ENCODE results near the gene TMC8. TPM values are rescaled to one million over a fixed set of nuclear protein-coding genes. Genes with fewer than 3 reads are reported as not detected.

TMC8 gene
- total and polyA plus RNA-seq, 2 experiments from 2014 or later, result 1.2 to 1.3 TPM

DNA sequence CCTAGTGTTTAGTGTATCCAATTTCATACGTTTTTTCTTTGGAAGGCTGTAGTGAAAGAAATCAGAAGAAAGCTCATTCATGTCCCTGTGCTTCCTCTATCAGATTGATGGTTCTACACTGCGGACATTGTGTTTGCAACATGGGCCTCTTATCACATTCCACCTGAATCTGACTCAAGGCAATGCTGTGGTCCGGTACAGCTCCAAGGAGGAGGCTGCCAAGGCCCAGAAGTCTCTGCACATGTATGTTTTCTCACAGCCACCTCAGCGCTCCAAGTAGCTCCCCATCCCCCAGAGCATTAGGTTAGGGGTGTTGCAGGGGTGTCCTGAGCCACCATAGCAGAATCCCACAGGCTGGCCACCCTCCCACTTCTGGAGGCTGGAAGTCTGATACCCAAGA, 27.3 kb upstream of the TMC8 start (continued):
- TF ChIP-seq, protein P1, sequence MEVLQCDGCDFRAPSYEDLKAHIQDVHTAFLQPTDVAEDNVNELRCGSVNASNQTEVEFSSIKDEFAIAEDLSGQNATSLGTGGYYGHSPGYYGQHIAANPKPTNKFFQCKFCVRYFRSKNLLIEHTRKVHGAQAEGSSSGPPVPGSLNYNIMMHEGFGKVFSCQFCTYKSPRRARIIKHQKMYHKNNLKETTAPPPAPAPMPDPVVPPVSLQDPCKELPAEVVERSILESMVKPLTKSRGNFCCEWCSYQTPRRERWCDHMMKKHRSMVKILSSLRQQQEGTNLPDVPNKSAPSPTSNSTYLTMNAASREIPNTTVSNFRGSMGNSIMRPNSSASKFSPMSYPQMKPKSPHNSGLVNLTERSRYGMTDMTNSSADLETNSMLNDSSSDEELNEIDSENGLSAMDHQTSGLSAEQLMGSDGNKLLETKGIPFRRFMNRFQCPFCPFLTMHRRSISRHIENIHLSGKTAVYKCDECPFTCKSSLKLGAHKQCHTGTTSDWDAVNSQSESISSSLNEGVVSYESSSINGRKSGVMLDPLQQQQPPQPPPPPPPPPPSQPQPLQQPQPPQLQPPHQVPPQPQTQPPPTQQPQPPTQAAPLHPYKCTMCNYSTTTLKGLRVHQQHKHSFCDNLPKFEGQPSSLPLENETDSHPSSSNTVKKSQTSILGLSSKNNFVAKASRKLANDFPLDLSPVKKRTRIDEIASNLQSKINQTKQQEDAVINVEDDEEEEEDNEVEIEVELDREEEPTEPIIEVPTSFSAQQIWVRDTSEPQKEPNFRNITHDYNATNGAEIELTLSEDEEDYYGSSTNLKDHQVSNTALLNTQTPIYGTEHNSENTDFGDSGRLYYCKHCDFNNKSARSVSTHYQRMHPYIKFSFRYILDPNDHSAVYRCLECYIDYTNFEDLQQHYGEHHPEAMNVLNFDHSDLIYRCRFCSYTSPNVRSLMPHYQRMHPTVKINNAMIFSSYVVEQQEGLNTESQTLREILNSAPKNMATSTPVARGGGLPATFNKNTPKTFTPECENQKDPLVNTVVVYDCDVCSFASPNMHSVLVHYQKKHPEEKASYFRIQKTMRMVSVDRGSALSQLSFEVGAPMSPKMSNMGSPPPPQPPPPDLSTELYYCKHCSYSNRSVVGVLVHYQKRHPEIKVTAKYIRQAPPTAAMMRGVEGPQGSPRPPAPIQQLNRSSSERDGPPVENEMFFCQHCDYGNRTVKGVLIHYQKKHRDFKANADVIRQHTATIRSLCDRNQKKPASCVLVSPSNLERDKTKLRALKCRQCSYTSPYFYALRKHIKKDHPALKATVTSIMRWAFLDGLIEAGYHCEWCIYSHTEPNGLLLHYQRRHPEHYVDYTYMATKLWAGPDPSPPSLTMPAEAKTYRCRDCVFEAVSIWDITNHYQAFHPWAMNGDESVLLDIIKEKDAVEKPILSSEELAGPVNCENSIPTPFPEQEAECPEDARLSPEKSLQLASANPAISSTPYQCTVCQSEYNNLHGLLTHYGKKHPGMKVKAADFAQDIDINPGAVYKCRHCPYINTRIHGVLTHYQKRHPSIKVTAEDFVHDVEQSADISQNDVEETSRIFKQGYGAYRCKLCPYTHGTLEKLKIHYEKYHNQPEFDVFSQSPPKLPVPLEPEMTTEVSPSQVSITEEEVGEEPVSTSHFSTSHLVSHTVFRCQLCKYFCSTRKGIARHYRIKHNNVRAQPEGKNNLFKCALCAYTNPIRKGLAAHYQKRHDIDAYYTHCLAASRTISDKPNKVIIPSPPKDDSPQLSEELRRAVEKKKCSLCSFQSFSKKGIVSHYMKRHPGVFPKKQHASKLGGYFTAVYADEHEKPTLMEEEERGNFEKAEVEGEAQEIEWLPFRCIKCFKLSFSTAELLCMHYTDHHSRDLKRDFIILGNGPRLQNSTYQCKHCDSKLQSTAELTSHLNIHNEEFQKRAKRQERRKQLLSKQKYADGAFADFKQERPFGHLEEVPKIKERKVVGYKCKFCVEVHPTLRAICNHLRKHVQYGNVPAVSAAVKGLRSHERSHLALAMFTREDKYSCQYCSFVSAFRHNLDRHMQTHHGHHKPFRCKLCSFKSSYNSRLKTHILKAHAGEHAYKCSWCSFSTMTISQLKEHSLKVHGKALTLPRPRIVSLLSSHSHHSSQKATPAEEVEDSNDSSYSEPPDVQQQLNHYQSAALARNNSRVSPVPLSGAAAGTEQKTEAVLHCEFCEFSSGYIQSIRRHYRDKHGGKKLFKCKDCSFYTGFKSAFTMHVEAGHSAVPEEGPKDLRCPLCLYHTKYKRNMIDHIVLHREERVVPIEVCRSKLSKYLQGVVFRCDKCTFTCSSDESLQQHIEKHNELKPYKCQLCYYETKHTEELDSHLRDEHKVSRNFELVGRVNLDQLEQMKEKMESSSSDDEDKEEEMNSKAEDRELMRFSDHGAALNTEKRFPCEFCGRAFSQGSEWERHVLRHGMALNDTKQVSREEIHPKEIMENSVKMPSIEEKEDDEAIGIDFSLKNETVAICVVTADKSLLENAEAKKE (CRISPR knock-in tag; IDR thresholded peaks at IDR 0.05), result no peak
- TF ChIP-seq, protein P2, sequence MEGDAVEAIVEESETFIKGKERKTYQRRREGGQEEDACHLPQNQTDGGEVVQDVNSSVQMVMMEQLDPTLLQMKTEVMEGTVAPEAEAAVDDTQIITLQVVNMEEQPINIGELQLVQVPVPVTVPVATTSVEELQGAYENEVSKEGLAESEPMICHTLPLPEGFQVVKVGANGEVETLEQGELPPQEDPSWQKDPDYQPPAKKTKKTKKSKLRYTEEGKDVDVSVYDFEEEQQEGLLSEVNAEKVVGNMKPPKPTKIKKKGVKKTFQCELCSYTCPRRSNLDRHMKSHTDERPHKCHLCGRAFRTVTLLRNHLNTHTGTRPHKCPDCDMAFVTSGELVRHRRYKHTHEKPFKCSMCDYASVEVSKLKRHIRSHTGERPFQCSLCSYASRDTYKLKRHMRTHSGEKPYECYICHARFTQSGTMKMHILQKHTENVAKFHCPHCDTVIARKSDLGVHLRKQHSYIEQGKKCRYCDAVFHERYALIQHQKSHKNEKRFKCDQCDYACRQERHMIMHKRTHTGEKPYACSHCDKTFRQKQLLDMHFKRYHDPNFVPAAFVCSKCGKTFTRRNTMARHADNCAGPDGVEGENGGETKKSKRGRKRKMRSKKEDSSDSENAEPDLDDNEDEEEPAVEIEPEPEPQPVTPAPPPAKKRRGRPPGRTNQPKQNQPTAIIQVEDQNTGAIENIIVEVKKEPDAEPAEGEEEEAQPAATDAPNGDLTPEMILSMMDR (conservative IDR thresholded peaks at IDR 0.05; ENCODE audit: low read depth in 2 of 2), result no peak
- TF ChIP-seq ZNF331 (CRISPR knock-in tag; IDR thresholded peaks at IDR 0.05; ENCODE audit: low read depth) (no peak), EZH2phosphoT487 (IDR thresholded peaks at IDR 0.05; ENCODE audit: unreplicated experiment) (no peak)

DNA sequence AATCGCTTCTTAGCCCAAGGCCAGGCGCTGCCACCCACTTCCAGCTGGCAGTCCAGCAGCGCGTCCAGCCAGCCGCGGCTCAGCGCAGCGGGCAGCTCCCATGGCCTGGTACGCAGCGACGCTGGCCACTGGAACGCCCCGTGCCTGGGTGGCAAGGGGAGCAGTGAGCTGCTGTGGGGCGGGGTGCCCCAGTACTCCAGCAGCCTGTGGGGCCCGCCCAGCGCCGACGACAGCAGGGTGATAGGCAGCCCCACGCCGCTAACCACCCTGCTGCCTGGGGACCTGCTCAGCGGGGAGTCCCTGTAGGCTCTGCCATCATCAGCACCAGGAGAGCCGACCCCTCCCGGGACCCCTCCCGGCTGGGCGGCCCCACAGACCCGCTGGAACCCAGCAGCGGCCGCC, 26.0 kb upstream of the TMC8 start:
- Mint-ChIP-seq H3K36me3 (ENCODE audit: low read depth) (peaks cover 51% of the 10 kb centered on the region), H3K4me1 (peaks cover 3% of the 10 kb centered on the region; the same call in 2 of the 3 replicates), H3K4me3 (no peak overlapping the region), H3K27ac (no peak overlapping the region), H3K27me3 (ENCODE audit: insufficient read depth, low read depth, poor library complexity) (peaks cover 10% of the 10 kb centered on the region), H3K9me3 (peaks cover 22% of the 10 kb centered on the region)
- DNase-seq (ENCODE audit: low spot score), result no peak
- Histone ChIP-seq H3F3A (replicated peaks; ENCODE audit: low read depth) (no peaks in the 10 kb centered on the region), H3K36me3 (ENCODE audit: insufficient read depth) (peaks cover 32% of the 10 kb centered on the region), H3K27me3 (ENCODE audit: insufficient read depth) (no peaks in the 10 kb centered on the region), H3K27ac (ENCODE audit: low read depth) (no peak overlapping the region), H2AFZ (no peak overlapping the region), H3K4me3 (no peak overlapping the region), H3K79me2 (replicated peaks; ENCODE audit: insufficient read depth) (no peaks in the 10 kb centered on the region), H3K9me2 (ENCODE audit: insufficient read depth) (no peaks in the 10 kb centered on the region), H4K20me1 (replicated peaks; ENCODE audit: insufficient read depth) (no peaks in the 10 kb centered on the region; the same call in 1 of the 2 replicates), H3K4me2 (no peak overlapping the region), H3K4me1 (ENCODE audit: insufficient read depth) (peaks cover 11% of the 10 kb centered on the region)
- ATAC-seq, result no peak
- no peak for TF ChIP-seq JUNB (IDR thresholded peaks at IDR 0.05; ENCODE audit: unreplicated experiment)
- TF ChIP-seq, protein P2 (conservative IDR thresholded peaks at IDR 0.05; ENCODE audit: low read depth in 2 of 2), result no peak
- no peak for TF ChIP-seq STAT1 (IDR thresholded peaks at IDR 0.05; ENCODE audit: unreplicated experiment)
- no peak for TF ChIP-seq ZNF114 (CRISPR knock-in tag; IDR thresholded peaks at IDR 0.05)
- TF ChIP-seq, protein P3, sequence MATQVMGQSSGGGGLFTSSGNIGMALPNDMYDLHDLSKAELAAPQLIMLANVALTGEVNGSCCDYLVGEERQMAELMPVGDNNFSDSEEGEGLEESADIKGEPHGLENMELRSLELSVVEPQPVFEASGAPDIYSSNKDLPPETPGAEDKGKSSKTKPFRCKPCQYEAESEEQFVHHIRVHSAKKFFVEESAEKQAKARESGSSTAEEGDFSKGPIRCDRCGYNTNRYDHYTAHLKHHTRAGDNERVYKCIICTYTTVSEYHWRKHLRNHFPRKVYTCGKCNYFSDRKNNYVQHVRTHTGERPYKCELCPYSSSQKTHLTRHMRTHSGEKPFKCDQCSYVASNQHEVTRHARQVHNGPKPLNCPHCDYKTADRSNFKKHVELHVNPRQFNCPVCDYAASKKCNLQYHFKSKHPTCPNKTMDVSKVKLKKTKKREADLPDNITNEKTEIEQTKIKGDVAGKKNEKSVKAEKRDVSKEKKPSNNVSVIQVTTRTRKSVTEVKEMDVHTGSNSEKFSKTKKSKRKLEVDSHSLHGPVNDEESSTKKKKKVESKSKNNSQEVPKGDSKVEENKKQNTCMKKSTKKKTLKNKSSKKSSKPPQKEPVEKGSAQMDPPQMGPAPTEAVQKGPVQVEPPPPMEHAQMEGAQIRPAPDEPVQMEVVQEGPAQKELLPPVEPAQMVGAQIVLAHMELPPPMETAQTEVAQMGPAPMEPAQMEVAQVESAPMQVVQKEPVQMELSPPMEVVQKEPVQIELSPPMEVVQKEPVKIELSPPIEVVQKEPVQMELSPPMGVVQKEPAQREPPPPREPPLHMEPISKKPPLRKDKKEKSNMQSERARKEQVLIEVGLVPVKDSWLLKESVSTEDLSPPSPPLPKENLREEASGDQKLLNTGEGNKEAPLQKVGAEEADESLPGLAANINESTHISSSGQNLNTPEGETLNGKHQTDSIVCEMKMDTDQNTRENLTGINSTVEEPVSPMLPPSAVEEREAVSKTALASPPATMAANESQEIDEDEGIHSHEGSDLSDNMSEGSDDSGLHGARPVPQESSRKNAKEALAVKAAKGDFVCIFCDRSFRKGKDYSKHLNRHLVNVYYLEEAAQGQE (IDR thresholded peaks at IDR 0.05; ENCODE audit: unreplicated experiment), result no peak
- TF ChIP-seq POLR2AphosphoS5 (IDR thresholded peaks at IDR 0.05; ENCODE audit: low read depth), result no peak
- TF ChIP-seq EZH2phosphoT487 (IDR thresholded peaks at IDR 0.05; ENCODE audit: unreplicated experiment), result no peak
- TF ChIP-seq CREB1 (CRISPR knock-in tag; IDR thresholded peaks at IDR 0.05; ENCODE audit: low read depth), result no peak
- TF ChIP-seq EZH2 (IDR thresholded peaks at IDR 0.05; ENCODE audit: low read depth, unreplicated experiment), result no peak

Data from GM23338 (cell line).